T-helper 22 cell (primary cell): Measurements from ENCODE around the gene LHFPL2.

Experiments used
- DNase-seq: peaks from one replicate; pipeline ENCODE4 v3.0.0-alpha.2; 2020; ENCODE audit warnings: low read depth

The LHFPL2 gene

DNA sequence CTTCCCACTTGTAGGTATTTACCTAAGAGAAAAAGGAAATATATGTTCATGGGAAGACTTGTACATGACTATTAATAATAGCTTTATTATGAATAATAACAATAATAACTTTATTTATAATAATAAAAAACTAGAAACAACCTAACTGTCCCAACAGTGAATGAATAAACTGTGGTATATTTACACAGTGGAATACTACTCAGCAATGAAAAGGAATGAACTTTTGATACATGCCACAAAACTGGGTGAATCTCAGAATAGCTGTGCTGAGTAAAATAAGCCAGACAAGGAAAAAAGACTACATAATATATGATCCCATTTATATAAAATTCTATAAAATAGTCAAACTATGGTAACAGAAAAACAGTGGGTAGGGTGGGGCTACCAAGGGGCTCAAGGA, 199.5 kb downstream of the LHFPL2 start:
- DNase-seq: no peak

DNA sequence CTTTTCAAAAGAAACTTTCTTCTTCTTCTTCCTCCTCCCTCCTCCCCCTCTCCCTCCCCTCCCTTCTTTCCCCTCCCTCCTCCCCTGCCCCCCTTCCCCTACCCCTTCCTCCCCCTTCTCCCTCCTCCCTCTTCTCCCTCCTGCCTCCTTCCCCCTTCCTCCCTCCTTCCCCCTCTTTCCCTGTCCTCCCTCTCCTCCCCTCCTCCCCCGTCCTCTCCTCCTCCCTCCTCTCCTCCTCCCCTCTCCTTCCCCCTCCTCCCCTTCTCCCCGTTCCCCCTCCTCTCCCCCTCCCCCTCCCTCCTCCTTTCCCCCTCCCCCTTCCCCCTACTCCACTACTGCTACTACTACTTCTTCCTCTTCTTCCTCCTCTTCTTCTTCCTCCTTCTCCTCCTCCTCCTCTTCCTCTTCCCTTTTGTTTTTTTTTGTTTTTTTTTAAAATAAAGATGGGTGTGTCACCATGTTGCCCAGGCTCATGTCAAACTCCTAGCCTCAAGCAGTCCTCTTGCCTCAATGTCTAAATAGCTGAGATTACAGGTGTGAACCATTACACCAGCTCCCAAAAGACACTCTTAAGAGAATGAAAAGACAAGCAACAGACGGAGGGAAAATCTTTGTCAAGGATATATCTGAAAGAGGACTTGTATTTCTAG, 200.7 kb downstream of the LHFPL2 start:
- no peak for DNase-seq
